HEK293 (cell line): ENCODE results near the gene ARID3A.
A peak's percentile ranks its signal among the peaks of the same experiment; 100 is the strongest.

Experiments used
- BCL6B ChIP-seq: fragments of 450-650 bp; formaldehyde crosslinking; IDR thresholded peaks from 2 replicates; pipeline ENCODE4 v1.5.1; 2017; ENCODE audit warnings: missing biosample characterization, missing genetic modification characterization
- ELK4 ChIP-seq: IDR thresholded peaks from 2 replicates; pipeline ENCODE4 v1.6.1; 2011; ENCODE audit warnings: mild to moderate bottlenecking, low read depth, low read length, borderline replicate concordance
- GFI1B ChIP-seq: fragments of 450-650 bp; formaldehyde crosslinking; IDR thresholded peaks from 2 replicates; pipeline ENCODE4 v1.5.1; 2016; ENCODE audit warnings: missing biosample characterization, missing genetic modification characterization
- GLIS1 ChIP-seq: fragments of 450-650 bp; formaldehyde crosslinking; IDR thresholded peaks from 2 replicates; pipeline ENCODE4 v1.5.1; 2016; ENCODE audit warnings: missing biosample characterization, missing genetic modification characterization
- HOXA7 ChIP-seq: sonication (generic); formaldehyde crosslinking; IDR thresholded peaks from 2 replicates; pipeline ENCODE4 v1.8.1; 2022; ENCODE audit warnings: missing genetic modification reagents, borderline replicate concordance
- KLF7 ChIP-seq: fragments of 450-650 bp; formaldehyde crosslinking; IDR thresholded peaks from 2 replicates; pipeline ENCODE4 v1.5.1; 2016; ENCODE audit warnings: missing biosample characterization, missing genetic modification characterization, borderline replicate concordance
- MYNN ChIP-seq: fragments of 450-650 bp; formaldehyde crosslinking; IDR thresholded peaks from 2 replicates; pipeline ENCODE4 v1.5.1; 2016; ENCODE audit warnings: missing biosample characterization, missing genetic modification characterization, borderline replicate concordance
- MZF1 ChIP-seq: fragments of 450-650 bp; formaldehyde crosslinking; IDR thresholded peaks from 2 replicates; pipeline ENCODE4 v1.5.1; 2017; ENCODE audit warnings: missing biosample characterization, missing genetic modification characterization, borderline replicate concordance
- SCRT2 ChIP-seq: fragments of 450-650 bp; formaldehyde crosslinking; IDR thresholded peaks from 2 replicates; pipeline ENCODE4 v1.5.1; 2016; ENCODE audit warnings: missing biosample characterization, missing genetic modification characterization
- SP3 ChIP-seq: fragments of 450-650 bp; formaldehyde crosslinking; IDR thresholded peaks from 2 replicates; pipeline ENCODE4 v1.5.1; 2016; ENCODE audit warnings: missing biosample characterization, missing genetic modification characterization
- SP7 ChIP-seq: fragments of 450-650 bp; formaldehyde crosslinking; IDR thresholded peaks from 2 replicates; pipeline ENCODE4 v1.5.1; 2016; ENCODE audit warnings: missing biosample characterization, missing genetic modification characterization
- YY1 ChIP-seq: fragments of 450-650 bp; formaldehyde crosslinking; IDR thresholded peaks from 2 replicates; pipeline ENCODE4 v1.5.1; 2018; ENCODE audit warnings: missing biosample characterization, missing genetic modification characterization
- ZBTB21 ChIP-seq: fragments of 450-650 bp; formaldehyde crosslinking; IDR thresholded peaks from 2 replicates; pipeline ENCODE4 v1.5.1; 2017; ENCODE audit warnings: missing biosample characterization, missing genetic modification characterization
- ZFP37 ChIP-seq: fragments of 450-650 bp; formaldehyde crosslinking; IDR thresholded peaks from 2 replicates; pipeline ENCODE4 v1.5.1; 2016; ENCODE audit warnings: missing biosample characterization, missing genetic modification characterization
- ZNF121 ChIP-seq: fragments of 450-650 bp; formaldehyde crosslinking; IDR thresholded peaks from 2 replicates; pipeline ENCODE4 v1.5.1; 2016; ENCODE audit warnings: missing biosample characterization, missing genetic modification characterization
- ZNF133 ChIP-seq: fragments of 450-650 bp; formaldehyde crosslinking; IDR thresholded peaks from 2 replicates; pipeline ENCODE4 v1.5.1; 2016; ENCODE audit warnings: missing biosample characterization, missing genetic modification characterization
- ZNF169 ChIP-seq: fragments of 450-650 bp; formaldehyde crosslinking; IDR thresholded peaks from 2 replicates; pipeline ENCODE4 v1.5.1; 2016; ENCODE audit warnings: missing biosample characterization, missing genetic modification characterization
- ZNF223 ChIP-seq: fragments of 450-650 bp; formaldehyde crosslinking; IDR thresholded peaks from 2 replicates; pipeline ENCODE4 v1.5.1; 2016; ENCODE audit warnings: missing biosample characterization, missing genetic modification characterization
- ZNF24 ChIP-seq: fragments of 450-650 bp; formaldehyde crosslinking; IDR thresholded peaks from 2 replicates; pipeline ENCODE4 v1.5.1; 2016; ENCODE audit warnings: missing biosample characterization, missing genetic modification characterization
- ZNF311 ChIP-seq: fragments of 450-650 bp; formaldehyde crosslinking; IDR thresholded peaks from 2 replicates; pipeline ENCODE4 v1.5.1; 2017; ENCODE audit warnings: missing biosample characterization, missing genetic modification characterization, borderline replicate concordance
- ZNF350 ChIP-seq: fragments of 450-650 bp; formaldehyde crosslinking; IDR thresholded peaks from 2 replicates; pipeline ENCODE4 v1.5.0; 2017; ENCODE audit warnings: missing biosample characterization, mild to moderate bottlenecking, missing genetic modification characterization
- ZNF423 ChIP-seq: fragments of 450-650 bp; formaldehyde crosslinking; IDR thresholded peaks from 2 replicates; pipeline ENCODE4 v1.5.1; 2016; ENCODE audit warnings: missing biosample characterization, missing genetic modification characterization
- ZNF548 ChIP-seq: fragments of 450-650 bp; formaldehyde crosslinking; IDR thresholded peaks from 2 replicates; pipeline ENCODE4 v1.5.1; 2016; ENCODE audit warnings: missing biosample characterization, missing genetic modification characterization
- ZNF549 ChIP-seq: fragments of 450-650 bp; IDR thresholded peaks from 2 replicates; pipeline ENCODE4 v1.5.1; 2018; ENCODE audit warnings: missing biosample characterization, missing genetic modification characterization, mild to moderate bottlenecking, inconsistent platforms, moderate library complexity
- ZNF580 ChIP-seq: fragments of 450-650 bp; formaldehyde crosslinking; IDR thresholded peaks from 2 replicates; pipeline ENCODE4 v1.5.1; 2016; ENCODE audit warnings: missing biosample characterization, missing genetic modification characterization
- ZNF585B ChIP-seq: fragments of 450-650 bp; formaldehyde crosslinking; IDR thresholded peaks from 2 replicates; pipeline ENCODE4 v1.5.1; 2016; ENCODE audit warnings: missing biosample characterization, missing genetic modification characterization
- ZNF629 ChIP-seq: fragments of 450-650 bp; formaldehyde crosslinking; IDR thresholded peaks from 2 replicates; pipeline ENCODE4 v1.5.1; 2017; ENCODE audit warnings: missing biosample characterization, missing genetic modification characterization
- ZNF664 ChIP-seq: fragments of 450-650 bp; formaldehyde crosslinking; IDR thresholded peaks from 2 replicates; pipeline ENCODE4 v1.5.1; 2016; ENCODE audit warnings: missing biosample characterization, missing genetic modification characterization
- ZNF768 ChIP-seq: fragments of 450-650 bp; formaldehyde crosslinking; IDR thresholded peaks from 2 replicates; pipeline ENCODE4 v1.5.1; 2018; ENCODE audit warnings: missing biosample characterization, mild to moderate bottlenecking, missing genetic modification characterization
- ZNF776 ChIP-seq: fragments of 450-650 bp; formaldehyde crosslinking; IDR thresholded peaks from 2 replicates; pipeline ENCODE4 v1.5.0; 2017; ENCODE audit warnings: missing biosample characterization, missing genetic modification characterization, borderline replicate concordance
- ZNF830 ChIP-seq: fragments of 450-650 bp; IDR thresholded peaks from 2 replicates; pipeline ENCODE4 v1.5.0; 2018; ENCODE audit warnings: missing biosample characterization, missing genetic modification characterization, low read depth, mild to moderate bottlenecking, moderate library complexity
- ZSCAN5A ChIP-seq: fragments of 450-650 bp; formaldehyde crosslinking; IDR thresholded peaks from 2 replicates; pipeline ENCODE4 v1.5.1; 2016; ENCODE audit warnings: missing biosample characterization, missing genetic modification characterization
- TF ChIP-seq, protein P1 (sequence below): fragments of 450-650 bp; formaldehyde crosslinking; IDR thresholded peaks from 2 replicates; pipeline ENCODE4 v1.5.1; 2016; ENCODE audit warnings: missing biosample characterization, missing genetic modification characterization
- TF ChIP-seq, protein P2 (sequence below): fragments of 450-650 bp; formaldehyde crosslinking; IDR thresholded peaks from 2 replicates; pipeline ENCODE4 v1.5.1; 2016; ENCODE audit warnings: missing biosample characterization, missing genetic modification characterization

The ARID3A gene

DNA sequence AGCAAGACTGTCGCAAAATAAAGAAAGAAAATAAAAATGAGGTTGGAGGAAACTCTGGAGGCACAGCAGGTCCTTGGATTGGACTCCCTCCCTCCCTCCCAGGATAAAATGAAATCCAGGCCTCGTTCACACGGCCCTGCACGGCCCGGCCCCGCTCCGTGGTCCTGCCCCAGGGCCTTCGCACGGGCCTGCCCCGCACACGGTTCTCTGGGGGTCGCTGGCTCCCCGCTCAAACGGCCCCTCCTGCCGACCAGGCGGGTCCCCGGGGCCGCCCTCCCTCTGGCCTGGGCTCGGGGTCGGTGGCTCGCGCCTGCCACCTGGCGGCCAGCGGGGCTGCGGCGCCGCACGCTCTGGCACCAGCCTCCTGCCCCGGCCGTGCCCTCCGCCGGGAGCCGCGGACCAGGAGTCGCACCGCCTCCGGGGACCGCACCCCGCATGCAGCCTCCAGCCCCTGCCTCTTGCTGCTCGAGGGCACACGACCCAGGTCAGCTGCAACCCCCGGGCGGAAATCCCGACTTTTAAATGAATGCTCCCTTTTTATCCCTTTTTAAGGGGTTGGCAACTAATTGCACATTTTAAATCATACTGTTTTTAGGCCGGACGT, 56.8 kb downstream of the ARID3A start (continued):
- TF ChIP-seq ZSCAN5A (tag by site-specific recombination) = no peak
- no peak for TF ChIP-seq ZBTB21 (tag by site-specific recombination)
- TF ChIP-seq ZNF548 = no peak
- TF ChIP-seq, protein P1, sequence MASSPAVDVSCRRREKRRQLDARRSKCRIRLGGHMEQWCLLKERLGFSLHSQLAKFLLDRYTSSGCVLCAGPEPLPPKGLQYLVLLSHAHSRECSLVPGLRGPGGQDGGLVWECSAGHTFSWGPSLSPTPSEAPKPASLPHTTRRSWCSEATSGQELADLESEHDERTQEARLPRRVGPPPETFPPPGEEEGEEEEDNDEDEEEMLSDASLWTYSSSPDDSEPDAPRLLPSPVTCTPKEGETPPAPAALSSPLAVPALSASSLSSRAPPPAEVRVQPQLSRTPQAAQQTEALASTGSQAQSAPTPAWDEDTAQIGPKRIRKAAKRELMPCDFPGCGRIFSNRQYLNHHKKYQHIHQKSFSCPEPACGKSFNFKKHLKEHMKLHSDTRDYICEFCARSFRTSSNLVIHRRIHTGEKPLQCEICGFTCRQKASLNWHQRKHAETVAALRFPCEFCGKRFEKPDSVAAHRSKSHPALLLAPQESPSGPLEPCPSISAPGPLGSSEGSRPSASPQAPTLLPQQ = peak; percentile 62; the same call in 1 of the 2 replicates
- no peak for TF ChIP-seq ZNF311 (tag by site-specific recombination)
- no peak for TF ChIP-seq ZNF549 (tag by site-specific recombination)
- no peak for TF ChIP-seq ZNF776 (tag by site-specific recombination)
- TF ChIP-seq ZNF580 (tag by site-specific recombination) = no peak
- TF ChIP-seq ZNF585B = no peak
- TF ChIP-seq ZNF223 (tag by site-specific recombination) = no peak
- no peak for TF ChIP-seq ZNF350
- peak; percentile 22; the same call in 1 of the 2 replicates for TF ChIP-seq GLIS1 (tag by site-specific recombination)
- no peak for TF ChIP-seq ZNF423 (tag by site-specific recombination)
- TF ChIP-seq MYNN (tag by site-specific recombination) = no peak
- TF ChIP-seq SP7 (tag by site-specific recombination) = 0 out of 2 replicates have a peak, but pooled peaks have one; percentile 53
- no peak for TF ChIP-seq GFI1B (tag by site-specific recombination)
- no peak for TF ChIP-seq ZNF133
- peak; percentile 50 for TF ChIP-seq YY1
- no peak for TF ChIP-seq ZNF121 (tag by site-specific recombination)
- TF ChIP-seq ZNF24 (tag by site-specific recombination) = no peak
- no peak for TF ChIP-seq ELK4
- no peak for TF ChIP-seq ZNF830 (tag by site-specific recombination)
- TF ChIP-seq HOXA7 (CRISPR knock-in tag) = no peak
- TF ChIP-seq SP3 = peak; percentile 54
- TF ChIP-seq ZNF629 (tag by site-specific recombination) = peak; percentile 36; the same call in 1 of the 2 replicates
- TF ChIP-seq SCRT2 = no peak
- no peak for TF ChIP-seq ZNF664 (tag by site-specific recombination)
- TF ChIP-seq ZNF169 (tag by site-specific recombination) = no peak
- TF ChIP-seq KLF7 (tag by site-specific recombination) = no peak
- no peak for TF ChIP-seq BCL6B
- TF ChIP-seq ZNF768 (tag by site-specific recombination) = no peak
- no peak for TF ChIP-seq ZFP37
- TF ChIP-seq, protein P2, sequence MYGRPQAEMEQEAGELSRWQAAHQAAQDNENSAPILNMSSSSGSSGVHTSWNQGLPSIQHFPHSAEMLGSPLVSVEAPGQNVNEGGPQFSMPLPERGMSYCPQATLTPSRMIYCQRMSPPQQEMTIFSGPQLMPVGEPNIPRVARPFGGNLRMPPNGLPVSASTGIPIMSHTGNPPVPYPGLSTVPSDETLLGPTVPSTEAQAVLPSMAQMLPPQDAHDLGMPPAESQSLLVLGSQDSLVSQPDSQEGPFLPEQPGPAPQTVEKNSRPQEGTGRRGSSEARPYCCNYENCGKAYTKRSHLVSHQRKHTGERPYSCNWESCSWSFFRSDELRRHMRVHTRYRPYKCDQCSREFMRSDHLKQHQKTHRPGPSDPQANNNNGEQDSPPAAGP (tag by site-specific recombination) = peak; percentile 55; the same call in 1 of the 2 replicates
- TF ChIP-seq MZF1 (tag by site-specific recombination) = 0 out of 2 replicates have a peak, but pooled peaks have one; percentile 39
